Neural cell (in vitro differentiated cells): Measurements from ENCODE around the gene PRR5.

Source experiments
- EP300 ChIP-seq: fragments of 450-650 bp; conservative IDR thresholded peaks from 2 replicates; pipeline ENCODE4 v1.6.1; 2014; ENCODE audit warnings: antibody characterized with exemption, mild to moderate bottlenecking, moderate library complexity; ENCODE audit not compliant: poor library complexity, severe bottlenecking
- EZH2 ChIP-seq: fragments of 200-600, 300-800 bp; shearing (Covaris generic), sonication (generic); IDR thresholded peaks from 2 replicates; pipeline ENCODE4 v1.6.1; 2014; ENCODE audit warnings: antibody characterized with exemption, low read length, borderline replicate concordance, mild to moderate bottlenecking; ENCODE audit not compliant: insufficient read depth, poor library complexity, severe bottlenecking
- POLR2AphosphoS5 ChIP-seq: IDR thresholded peaks from 2 replicates; pipeline ENCODE4 v1.6.1; 2012
- TAF1 ChIP-seq: IDR thresholded peaks from 2 replicates; pipeline ENCODE4 v1.6.1; 2012; ENCODE audit warnings: low read depth
- TF ChIP-seq, protein P1 (sequence below): fragments of 450-650 bp; IDR thresholded peaks from 2 replicates; pipeline ENCODE4 v1.5.1; 2014; ENCODE audit warnings: antibody characterized with exemption, mild to moderate bottlenecking, moderate library complexity; ENCODE audit not compliant: poor library complexity, severe bottlenecking
- TF ChIP-seq, protein P2 (sequence below): IDR thresholded peaks from 2 replicates; pipeline ENCODE4 v1.6.1; 2012; ENCODE audit warnings: borderline replicate concordance

DNA sequence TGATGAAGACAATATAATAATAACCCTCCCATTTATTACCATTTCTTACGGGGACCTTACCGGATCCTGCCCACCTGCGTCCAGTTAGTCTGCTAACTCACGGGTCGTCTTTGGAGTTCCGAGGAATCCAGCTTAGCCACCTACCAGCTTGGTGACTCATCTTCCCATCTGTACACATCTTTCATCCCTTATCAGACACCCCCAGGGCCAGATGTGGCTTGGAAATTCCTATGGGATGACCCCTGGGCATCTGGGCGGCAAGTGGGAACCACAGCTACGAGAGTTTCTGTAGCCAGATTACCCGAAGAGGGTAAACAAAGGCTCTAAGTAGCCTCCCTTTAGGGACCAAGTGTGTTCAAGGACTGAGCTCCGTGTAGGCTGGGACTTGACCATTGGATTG is 12.8 kb upstream of the PRR5 start:
- TF ChIP-seq, protein P1, sequence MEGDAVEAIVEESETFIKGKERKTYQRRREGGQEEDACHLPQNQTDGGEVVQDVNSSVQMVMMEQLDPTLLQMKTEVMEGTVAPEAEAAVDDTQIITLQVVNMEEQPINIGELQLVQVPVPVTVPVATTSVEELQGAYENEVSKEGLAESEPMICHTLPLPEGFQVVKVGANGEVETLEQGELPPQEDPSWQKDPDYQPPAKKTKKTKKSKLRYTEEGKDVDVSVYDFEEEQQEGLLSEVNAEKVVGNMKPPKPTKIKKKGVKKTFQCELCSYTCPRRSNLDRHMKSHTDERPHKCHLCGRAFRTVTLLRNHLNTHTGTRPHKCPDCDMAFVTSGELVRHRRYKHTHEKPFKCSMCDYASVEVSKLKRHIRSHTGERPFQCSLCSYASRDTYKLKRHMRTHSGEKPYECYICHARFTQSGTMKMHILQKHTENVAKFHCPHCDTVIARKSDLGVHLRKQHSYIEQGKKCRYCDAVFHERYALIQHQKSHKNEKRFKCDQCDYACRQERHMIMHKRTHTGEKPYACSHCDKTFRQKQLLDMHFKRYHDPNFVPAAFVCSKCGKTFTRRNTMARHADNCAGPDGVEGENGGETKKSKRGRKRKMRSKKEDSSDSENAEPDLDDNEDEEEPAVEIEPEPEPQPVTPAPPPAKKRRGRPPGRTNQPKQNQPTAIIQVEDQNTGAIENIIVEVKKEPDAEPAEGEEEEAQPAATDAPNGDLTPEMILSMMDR: no peak
- TF ChIP-seq POLR2AphosphoS5 (no peak), EP300 (no peak), TAF1 (no peak), EZH2 (no peak)
- TF ChIP-seq, protein P2, sequence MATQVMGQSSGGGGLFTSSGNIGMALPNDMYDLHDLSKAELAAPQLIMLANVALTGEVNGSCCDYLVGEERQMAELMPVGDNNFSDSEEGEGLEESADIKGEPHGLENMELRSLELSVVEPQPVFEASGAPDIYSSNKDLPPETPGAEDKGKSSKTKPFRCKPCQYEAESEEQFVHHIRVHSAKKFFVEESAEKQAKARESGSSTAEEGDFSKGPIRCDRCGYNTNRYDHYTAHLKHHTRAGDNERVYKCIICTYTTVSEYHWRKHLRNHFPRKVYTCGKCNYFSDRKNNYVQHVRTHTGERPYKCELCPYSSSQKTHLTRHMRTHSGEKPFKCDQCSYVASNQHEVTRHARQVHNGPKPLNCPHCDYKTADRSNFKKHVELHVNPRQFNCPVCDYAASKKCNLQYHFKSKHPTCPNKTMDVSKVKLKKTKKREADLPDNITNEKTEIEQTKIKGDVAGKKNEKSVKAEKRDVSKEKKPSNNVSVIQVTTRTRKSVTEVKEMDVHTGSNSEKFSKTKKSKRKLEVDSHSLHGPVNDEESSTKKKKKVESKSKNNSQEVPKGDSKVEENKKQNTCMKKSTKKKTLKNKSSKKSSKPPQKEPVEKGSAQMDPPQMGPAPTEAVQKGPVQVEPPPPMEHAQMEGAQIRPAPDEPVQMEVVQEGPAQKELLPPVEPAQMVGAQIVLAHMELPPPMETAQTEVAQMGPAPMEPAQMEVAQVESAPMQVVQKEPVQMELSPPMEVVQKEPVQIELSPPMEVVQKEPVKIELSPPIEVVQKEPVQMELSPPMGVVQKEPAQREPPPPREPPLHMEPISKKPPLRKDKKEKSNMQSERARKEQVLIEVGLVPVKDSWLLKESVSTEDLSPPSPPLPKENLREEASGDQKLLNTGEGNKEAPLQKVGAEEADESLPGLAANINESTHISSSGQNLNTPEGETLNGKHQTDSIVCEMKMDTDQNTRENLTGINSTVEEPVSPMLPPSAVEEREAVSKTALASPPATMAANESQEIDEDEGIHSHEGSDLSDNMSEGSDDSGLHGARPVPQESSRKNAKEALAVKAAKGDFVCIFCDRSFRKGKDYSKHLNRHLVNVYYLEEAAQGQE: no peak
